ENCODE data around the gene OR51V1.

DNA sequence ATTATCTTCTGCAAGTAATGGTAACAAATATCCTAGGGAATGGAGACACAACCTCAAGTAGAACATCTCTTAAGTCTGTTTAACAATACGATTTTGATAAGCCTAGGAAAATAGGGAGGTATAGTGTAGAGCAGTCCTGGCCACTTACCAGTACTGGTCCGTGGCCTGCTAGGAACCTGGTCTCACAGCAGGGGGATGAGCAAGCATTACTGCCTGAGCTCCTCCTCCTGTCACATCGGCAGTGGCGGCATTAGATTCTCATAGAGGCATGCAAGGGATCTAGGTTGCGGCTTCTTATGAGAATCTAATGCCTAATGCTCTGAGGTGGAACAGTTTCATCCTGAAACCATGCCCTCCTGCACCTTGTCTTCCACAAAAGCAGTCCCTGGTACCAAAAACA lies 4.4 kb downstream of the OR51V1 start:
- TF ChIP-seq, protein P1, sequence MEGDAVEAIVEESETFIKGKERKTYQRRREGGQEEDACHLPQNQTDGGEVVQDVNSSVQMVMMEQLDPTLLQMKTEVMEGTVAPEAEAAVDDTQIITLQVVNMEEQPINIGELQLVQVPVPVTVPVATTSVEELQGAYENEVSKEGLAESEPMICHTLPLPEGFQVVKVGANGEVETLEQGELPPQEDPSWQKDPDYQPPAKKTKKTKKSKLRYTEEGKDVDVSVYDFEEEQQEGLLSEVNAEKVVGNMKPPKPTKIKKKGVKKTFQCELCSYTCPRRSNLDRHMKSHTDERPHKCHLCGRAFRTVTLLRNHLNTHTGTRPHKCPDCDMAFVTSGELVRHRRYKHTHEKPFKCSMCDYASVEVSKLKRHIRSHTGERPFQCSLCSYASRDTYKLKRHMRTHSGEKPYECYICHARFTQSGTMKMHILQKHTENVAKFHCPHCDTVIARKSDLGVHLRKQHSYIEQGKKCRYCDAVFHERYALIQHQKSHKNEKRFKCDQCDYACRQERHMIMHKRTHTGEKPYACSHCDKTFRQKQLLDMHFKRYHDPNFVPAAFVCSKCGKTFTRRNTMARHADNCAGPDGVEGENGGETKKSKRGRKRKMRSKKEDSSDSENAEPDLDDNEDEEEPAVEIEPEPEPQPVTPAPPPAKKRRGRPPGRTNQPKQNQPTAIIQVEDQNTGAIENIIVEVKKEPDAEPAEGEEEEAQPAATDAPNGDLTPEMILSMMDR (conservative IDR thresholded peaks at IDR 0.05; ENCODE audit: low read length): no peak
- no peak for TF ChIP-seq EZH2phosphoT487 (IDR thresholded peaks at IDR 0.05; ENCODE audit: borderline replicate concordance)

Measured in Loucy (cell line).